ENCODE results near the gene CGREF1.
A peak's percentile ranks its signal among the peaks of the same experiment; 100 is the strongest.
"Not testable (repeated sequence)": the region's sequence is repeated elsewhere in the genome, so short reads cannot be mapped to it uniquely, and the experiment has no call there.

Gene CGREF1

GRCh38 chr2:27137322-27137935 is 18.5 kb upstream of the CGREF1 start:
- DNase-seq: no peak

GRCh38 chr2:27136751-27137150 is 17.8 kb upstream of the CGREF1 start:
- no peak for DNase-seq

GRCh38 chr2:27135478-27135955 is 16.6 kb upstream of the CGREF1 start:
- no peak for DNase-seq

DNA sequence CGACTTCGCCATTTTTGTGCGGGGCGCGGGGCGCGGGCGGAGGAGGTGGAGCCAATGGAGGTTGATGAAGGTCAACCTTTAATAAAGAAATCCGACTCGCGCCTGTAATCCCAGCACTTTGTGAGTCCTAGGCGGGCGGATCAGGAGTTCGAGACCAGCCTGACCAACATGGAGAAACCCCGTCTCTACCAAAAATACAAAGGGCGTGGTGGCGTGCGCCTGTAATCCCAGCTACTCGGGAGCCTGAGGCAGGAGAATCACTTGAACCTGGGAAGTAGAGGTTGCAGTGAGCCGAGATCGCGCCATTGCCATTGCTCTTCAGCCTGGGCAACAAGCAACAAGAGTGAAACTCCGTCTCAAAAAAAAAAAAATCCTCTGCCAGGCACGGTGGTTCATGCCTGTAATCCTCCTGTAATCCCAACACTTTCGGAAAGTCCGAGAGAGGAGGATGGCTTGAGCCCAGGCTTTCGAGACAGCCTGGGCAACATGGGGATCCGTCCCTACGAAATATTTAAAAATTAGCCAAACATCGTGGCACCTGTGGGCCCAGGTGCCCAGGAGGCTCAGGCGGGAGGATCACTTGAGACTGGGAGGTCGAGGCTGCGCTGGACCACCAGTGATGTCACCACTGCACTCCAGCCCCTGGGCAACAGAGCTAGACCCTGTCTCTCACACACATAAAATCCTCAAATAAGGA is 16.0 kb upstream of the CGREF1 start:
- no peak for DNase-seq

GRCh38 chr2:27133905-27134780 is 15.2 kb upstream of the CGREF1 start, which contains the start of gene PREB:
PREB (minus strand) TSS chr2:27134636; CDS start chr2:27134421, 215 bp downstream.
- peak; percentile 74 to 98 (median 91) for DNase-seq

- peak in 1 of 56 donors; percentile 29 for DNase-seq
Observed at GRCh38 chr2:27133195-27133875, 14.4 kb upstream of the CGREF1 start.

DNA sequence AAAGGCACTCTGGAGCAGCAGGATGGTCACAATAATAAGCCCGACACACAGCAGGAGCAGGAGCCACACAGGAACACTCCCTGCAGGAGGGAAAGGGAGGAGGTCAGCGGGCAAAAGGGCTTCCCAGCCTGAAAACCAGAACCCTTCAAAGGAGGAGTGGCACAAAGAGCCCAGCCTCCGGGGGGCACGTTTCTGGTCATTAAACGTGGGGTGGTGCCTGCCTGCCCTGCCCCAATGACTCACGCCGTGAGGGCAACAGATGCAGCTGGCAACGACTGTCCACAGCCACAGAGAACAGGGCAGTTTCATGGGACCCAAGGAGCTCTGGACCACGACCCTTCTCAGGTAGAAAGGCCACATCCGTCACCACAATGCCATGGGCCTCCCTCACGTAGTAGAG is 12.5 kb upstream of the CGREF1 start:
- DNase-seq: no peak

DNA sequence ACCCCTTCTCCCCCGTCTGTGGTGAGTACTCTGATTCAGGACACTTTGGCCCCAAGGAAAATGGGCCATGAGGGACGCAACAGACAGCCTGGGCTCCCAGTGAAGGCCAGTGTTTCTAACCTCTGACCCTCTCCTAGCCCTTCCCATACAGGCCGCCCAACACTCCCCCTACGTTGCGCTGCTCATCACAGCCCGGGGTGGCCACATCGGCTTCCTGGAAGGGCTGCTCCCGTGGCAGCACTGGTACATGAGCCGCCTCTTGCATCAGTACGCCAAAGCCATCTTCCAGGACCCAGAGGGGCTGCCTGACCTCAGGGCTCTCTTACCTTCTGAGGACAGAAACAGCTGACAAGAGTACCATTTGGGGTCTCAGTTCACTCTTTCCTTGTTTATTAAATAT is 11.5 kb upstream of the CGREF1 start:
- no peak for DNase-seq

GRCh38 chr2:27128668-27129571 is 10.0 kb upstream of the CGREF1 start:
- DNase-seq: no peak

DNA sequence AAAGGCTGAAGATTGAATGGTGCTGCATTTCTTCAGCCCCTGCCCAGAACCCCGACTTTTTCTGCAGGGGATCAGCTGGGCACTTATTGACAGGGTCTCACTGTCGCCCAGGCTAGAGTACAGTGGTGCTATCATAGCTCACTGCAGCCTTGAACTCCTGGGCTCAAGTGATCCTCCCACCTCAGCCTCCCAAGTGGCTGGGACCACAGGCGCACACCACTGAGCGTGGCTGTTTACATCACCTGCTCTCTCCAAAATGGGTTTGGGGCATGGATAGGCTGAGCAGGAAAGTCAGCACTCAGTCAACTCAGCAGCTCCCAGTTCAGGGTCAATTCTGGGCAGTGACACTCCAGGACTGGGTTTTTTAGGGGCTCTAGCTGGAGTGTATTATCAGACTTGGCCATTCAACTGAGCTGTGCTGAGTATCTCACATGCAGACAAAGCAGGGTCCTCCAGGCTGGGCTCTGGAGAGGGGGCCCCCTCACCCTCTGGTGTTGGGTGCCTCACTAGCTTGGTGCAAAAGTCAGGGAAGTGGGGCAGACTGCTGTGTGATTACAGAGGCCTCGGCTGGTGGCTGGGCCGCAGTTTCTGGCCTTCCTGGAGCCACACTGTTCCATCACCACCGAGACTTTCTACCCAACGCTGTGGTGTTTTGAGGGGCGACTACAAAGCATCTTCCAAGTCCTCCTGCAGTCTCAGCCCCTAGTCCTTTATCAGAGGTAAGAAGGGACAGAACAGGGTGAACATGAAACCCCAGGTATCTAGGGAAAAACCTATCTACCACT is 9.1 kb upstream of the CGREF1 start:
- no peak for DNase-seq

DNA sequence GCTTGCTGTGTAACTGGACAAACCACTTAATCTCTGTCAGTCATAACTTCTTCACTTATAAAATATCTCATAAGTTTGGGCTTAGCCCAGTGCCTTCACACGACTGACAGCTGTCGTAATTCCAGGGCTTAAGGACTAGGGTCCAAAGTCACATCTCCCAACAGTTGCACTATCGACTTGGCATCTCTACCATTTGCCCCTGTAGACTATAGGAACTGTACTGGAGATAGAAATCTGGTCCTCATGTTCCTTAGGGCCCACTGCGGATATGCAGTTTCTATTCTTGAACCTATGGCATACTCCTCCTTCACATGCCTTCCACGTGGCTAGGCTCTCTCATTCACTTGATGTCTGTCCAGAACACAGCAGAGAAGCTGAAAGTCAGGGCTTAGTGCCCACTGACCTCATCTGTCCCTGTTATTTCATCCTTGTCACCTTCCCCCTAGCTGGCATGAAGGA is 7.4 kb upstream of the CGREF1 start:
- DNase-seq: no peak

GRCh38 chr2:27125104-27125503 is 6.2 kb upstream of the CGREF1 start:
- DNase-seq: no peak

DNA sequence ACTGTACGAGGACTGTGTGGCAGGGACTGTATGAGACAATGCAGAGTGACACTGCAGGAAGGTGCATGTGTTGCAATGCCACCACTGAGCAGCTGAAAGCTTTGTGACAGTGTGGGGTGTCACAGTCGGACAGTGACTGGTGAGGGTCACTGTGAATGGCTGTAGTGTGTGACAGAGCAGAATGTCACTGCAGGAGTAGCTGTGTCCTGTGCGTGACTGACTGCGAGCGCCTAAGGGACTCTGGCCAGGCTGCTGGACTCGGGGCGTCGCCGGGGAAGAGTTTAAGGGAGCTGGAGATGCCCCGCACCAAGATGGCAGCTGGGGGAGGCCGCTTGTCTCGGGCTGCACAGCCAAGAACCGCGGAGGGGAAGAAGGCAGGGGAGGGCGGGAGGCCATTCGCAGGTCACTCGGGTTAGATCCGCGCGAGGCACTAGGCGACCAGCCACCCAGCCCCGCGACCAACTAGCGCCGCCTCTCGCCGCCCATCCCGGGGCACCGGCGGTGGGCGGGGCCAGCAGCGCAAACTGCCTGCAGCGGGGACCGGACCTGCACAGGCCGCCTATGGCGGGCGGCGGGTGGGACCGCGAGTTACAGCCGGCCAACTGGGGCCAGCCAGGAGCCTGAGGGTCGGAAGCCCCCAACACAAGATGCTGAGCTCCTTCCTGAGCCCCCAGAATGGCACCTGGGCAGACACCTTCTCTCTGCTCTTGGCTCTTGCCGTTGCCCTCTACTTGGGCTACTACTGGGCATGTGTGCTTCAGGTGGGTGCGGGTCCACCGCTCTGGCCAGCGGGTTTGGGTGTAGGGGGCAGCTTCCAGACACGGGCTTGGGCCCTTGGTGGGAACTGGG is 4.6 kb upstream of the CGREF1 start, which contains the start of gene ABHD1:
TSS of gene ABHD1 (plus strand) at position 514 of the 849 bp plus-strand sequence. CDS start at position 648, 134 bp downstream.
- peak in 45 of 56 donors; percentile 6 to 81 (median 50) for DNase-seq

DNA sequence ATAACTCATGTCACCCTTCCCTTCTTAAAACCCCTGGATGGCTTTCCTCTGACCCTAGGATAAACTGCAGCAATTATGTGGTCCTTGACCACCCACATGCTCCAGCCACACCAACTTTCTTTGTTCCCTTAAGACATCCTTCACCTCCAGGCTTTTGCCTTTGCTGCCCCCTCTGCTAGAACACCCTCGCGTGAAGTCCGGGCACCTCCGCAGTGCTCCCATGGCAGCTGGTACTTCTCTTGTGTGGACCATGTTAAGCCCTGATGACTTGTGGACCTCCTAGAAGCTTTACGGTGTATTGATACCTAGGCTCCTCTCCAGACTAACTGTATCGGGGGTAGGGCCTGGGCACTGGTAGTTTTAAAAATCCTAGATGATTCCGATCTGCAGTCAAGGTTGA is 3.9 kb upstream of the CGREF1 start:
- DNase-seq: no peak

DNA sequence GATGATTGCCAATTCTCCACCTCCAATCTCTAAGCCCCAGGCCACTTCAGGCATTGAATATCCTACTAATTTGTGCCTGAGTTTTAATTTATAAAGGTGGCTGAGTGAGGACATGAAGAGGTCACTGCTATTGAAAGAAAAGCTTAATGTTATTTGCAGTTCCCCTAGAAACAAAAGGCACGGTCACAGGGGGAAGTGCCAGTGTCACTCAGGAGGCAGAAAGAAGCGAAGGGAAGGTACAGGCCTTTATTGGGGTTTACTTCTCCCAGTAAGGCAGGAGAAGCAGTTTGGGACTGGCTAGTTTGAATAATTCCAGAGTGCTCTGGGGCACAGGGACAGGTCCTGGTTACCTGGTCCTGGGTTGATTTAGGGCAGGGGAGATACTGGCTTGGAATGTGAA is 3.0 kb upstream of the CGREF1 start:
- no peak for DNase-seq

DNA sequence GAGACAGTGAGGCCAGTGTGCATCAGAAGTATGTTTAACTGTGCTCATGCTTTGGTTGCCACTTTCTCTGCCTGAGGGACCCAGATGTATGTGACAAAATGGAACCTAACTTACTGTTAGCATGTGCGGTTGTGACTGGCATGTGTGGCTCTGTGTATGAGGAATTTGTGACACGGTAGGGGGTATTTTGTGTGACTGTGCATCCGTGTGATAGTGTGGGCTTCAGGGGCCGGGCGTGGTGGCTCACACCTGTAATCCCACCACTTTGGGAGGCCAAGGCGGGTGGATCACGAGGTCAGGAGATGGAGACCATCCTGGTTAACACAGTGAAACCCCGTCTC is 372 bp upstream of the CGREF1 start:
- DNase-seq: not testable (repeated sequence)

- DNase-seq: no peak
Observed at GRCh38 chr2:27117995-27118524, 868 bp downstream of the CGREF1 start.

GRCh38 chr2:27115519-27115918 is 3.4 kb downstream of the CGREF1 start:
- no peak for DNase-seq
